ENCODE measurements around the gene DGKD.
"Not testable (repeated sequence)": the region's sequence is repeated elsewhere in the genome, so short reads cannot be mapped to it uniquely, and the experiment has no call there.

The DGKD gene

DNA sequence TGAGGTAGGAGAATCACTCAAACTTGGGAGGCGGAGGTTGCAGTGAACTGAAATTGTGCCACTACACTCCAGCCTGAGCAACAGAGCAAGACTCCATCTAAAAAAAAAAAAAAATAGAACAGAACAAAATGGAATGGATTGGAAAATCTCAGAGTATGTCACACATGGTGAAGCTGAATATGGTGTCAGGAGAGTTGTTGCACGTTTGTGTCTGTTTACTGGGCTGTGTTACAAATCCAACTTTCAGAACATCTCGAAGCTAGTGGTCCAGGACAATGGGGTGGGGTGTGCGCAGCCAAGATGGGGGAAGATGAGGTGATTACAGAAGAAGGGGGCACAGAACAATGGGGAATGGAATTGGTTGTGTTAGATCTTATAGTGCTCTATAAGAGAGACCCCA, 29.0 kb upstream of the DGKD start:
- Histone ChIP-seq H3K36me3 (ENCODE audit: control insufficient read depth in 2 of 2, insufficient read depth in 2 of 2, low read length in 2 of 2) (no peaks in the 10 kb centered on the region), H3K4me1 (ENCODE audit: control insufficient read depth, insufficient read depth, low read length) (no peaks in the 10 kb centered on the region), H3K27me3 (ENCODE audit: control insufficient read depth in 1 of 2, insufficient read depth in 2 of 2, low read length in 2 of 2) (peaks cover 0 to 2% of the 10 kb centered on the region in 2 donors), H3K27ac (ENCODE audit: low read length) (no peak overlapping the region), H3K9me3 (ENCODE audit: control insufficient read depth in 2 of 2, low read length in 2 of 2) (no peaks in the 10 kb centered on the region), H3K4me3 (ENCODE audit: low read length in 2 of 2) (no peak overlapping the region), H3K9ac (ENCODE audit: low read length in 2 of 2) (no peak overlapping the region)

DNA sequence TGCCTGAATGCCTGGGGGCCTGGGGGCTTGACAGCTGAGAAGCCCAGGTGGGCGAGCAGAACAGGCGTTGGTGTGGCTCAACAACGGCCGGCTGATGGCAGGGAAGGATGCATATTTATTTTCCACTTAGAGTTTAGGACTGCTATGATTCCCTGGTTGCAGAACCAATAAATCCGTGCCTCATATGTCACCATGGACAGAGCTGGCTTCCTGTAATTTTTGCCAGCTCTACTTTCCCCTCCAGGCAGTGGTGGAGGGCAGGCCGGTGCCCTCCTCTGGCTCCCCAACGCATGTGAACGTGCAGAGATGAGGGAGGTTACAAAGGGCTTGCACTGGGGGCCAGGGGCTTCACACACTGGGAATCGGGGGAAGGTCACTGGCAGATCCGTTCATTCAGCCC, 28.5 kb upstream of the DGKD start:
- no peaks in the 10 kb centered on the region for H3K9me3 ChIP-seq (ENCODE audit: control insufficient read depth in 2 of 2, low read length in 2 of 2)
- no peaks in the 10 kb centered on the region for H3K4me1 ChIP-seq (ENCODE audit: control insufficient read depth, insufficient read depth, low read length)
- H3K36me3 ChIP-seq (ENCODE audit: control insufficient read depth in 2 of 2, insufficient read depth in 2 of 2, low read length in 2 of 2): no peaks in the 10 kb centered on the region
- no peak overlapping the region for H3K9ac ChIP-seq (ENCODE audit: low read length in 2 of 2)
- no peak overlapping the region for H3K27ac ChIP-seq (ENCODE audit: low read length)
- H3K27me3 ChIP-seq (ENCODE audit: control insufficient read depth in 1 of 2, insufficient read depth in 2 of 2, low read length in 2 of 2): peaks cover 0 to 2% of the 10 kb centered on the region in 2 donors
- no peak overlapping the region for H3K4me3 ChIP-seq (ENCODE audit: low read length in 2 of 2)

DNA sequence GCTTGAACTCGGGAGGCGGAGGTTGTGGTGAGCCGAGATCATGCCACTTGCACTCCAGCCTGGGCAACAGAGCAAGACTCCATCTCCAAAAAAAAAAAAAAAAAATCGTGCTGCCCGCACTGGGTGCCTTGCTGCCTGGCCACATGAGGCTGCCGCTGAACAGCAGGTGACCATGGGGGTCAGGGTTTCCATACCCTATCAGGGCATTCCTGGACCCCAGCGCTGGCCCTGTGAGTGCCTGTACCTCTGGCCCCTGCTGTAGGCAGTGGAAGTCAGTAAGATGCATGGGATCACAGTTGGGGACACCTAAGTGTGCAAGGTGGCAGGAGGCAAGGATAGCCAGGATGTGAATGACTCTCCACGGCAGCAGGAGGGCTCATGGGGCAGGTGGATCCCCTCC, 27.8 kb upstream of the DGKD start:
- Histone ChIP-seq H3K27me3 (ENCODE audit: control insufficient read depth in 1 of 2, insufficient read depth in 2 of 2, low read length in 2 of 2) (peaks cover 0 to 2% of the 10 kb centered on the region in 2 donors), H3K4me3 (ENCODE audit: low read length in 2 of 2) (no peak overlapping the region), H3K4me1 (ENCODE audit: control insufficient read depth, insufficient read depth, low read length) (no peaks in the 10 kb centered on the region), H3K36me3 (ENCODE audit: control insufficient read depth in 2 of 2, insufficient read depth in 2 of 2, low read length in 2 of 2) (no peaks in the 10 kb centered on the region), H3K27ac (ENCODE audit: low read length) (no peak overlapping the region), H3K9me3 (ENCODE audit: control insufficient read depth in 2 of 2, low read length in 2 of 2) (no peaks in the 10 kb centered on the region), H3K9ac (ENCODE audit: low read length in 2 of 2) (no peak overlapping the region)

DNA sequence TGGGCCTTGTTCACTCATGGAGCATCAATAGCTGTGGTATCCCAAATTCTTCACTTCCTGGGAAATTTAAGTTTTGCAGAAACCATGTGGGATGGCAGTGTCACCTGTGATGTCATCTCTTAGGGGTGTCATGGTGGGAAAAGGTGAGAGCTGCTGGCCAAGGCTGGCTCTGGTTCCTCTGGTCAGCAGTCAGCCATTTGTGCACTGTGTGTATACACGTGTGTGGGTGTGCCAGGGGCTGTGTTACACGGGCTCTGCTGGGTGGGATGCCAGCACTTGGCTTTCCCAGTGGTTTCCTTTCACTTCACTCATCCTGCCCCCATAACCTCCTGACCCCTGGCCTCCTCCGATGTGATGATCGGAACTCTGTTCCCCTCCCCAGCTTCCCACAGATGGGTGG, 25.4 kb upstream of the DGKD start:
- no peaks in the 10 kb centered on the region for H3K9me3 ChIP-seq (ENCODE audit: control insufficient read depth in 2 of 2, low read length in 2 of 2)
- H3K4me1 ChIP-seq (ENCODE audit: control insufficient read depth, insufficient read depth, low read length): no peaks in the 10 kb centered on the region
- H3K4me3 ChIP-seq (ENCODE audit: low read length in 2 of 2): no peak overlapping the region
- H3K27me3 ChIP-seq (ENCODE audit: control insufficient read depth in 1 of 2, insufficient read depth in 2 of 2, low read length in 2 of 2): peaks cover 0 to under 1% of the 10 kb centered on the region in 2 donors
- H3K9ac ChIP-seq (ENCODE audit: low read length in 2 of 2): no peak overlapping the region
- no peak overlapping the region for H3K27ac ChIP-seq (ENCODE audit: low read length)
- H3K36me3 ChIP-seq (ENCODE audit: control insufficient read depth in 2 of 2, insufficient read depth in 2 of 2, low read length in 2 of 2): no peaks in the 10 kb centered on the region

DNA sequence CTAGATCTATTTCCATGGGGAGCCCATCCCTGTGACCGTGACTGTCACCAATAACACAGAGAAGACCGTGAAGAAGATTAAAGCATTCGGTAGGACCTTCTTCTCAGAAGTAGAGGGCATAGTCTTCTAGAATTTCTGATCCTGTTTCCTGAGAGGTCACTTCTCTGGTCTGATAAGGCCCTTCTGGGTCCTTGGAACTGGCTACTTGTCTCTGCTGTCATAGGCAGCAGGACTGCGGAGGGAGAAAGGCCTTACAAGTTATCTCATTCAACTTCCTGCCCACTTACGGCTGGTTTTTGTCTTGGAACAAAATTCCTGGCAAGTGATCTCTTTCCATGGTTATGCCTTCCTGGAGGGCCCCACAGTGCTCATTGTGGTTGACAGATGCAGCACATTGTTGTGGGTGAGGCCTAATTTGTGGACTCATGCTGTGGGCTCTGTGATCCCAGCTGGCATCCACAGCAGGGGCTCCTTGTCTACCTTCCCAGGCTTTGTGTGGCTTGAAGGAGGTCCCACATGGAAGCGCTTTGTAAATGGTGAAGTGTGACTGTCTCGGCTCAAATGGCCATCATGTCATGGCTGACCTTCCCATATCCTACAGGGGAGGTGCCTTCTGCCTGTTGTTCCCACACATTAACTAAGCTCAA, 24.7 kb upstream of the DGKD start:
- no peak overlapping the region for H3K27ac ChIP-seq (ENCODE audit: low read length)
- no peak overlapping the region for H3K4me3 ChIP-seq (ENCODE audit: low read length in 2 of 2)
- no peaks in the 10 kb centered on the region for H3K36me3 ChIP-seq (ENCODE audit: control insufficient read depth in 2 of 2, insufficient read depth in 2 of 2, low read length in 2 of 2)
- H3K27me3 ChIP-seq (ENCODE audit: control insufficient read depth in 1 of 2, insufficient read depth in 2 of 2, low read length in 2 of 2): no peaks in the 10 kb centered on the region
- H3K9me3 ChIP-seq (ENCODE audit: control insufficient read depth in 2 of 2, low read length in 2 of 2): no peaks in the 10 kb centered on the region
- H3K9ac ChIP-seq (ENCODE audit: low read length in 2 of 2): no peak overlapping the region
- H3K4me1 ChIP-seq (ENCODE audit: control insufficient read depth, insufficient read depth, low read length): no peaks in the 10 kb centered on the region

DNA sequence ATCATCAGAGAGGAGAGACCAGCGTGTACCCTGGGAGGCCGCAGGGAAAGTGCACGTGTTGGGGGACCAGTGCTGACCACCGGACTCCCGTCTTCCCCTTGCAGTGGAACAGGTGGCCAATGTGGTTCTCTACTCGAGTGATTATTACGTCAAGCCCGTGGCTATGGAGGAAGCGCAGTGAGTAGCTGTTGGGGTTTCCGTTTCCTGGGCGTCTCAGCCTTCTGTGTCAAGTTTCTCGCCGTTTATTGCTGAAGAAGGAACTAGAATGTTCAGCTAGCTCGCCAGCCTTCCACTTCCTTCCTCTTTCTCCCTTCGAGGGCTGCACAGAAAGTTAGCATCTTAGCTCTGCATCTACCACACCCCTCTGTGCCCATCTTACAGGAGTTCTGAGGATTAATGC, 22.8 kb upstream of the DGKD start:
- Histone ChIP-seq H3K9ac (ENCODE audit: low read length in 2 of 2) (no peak overlapping the region), H3K4me1 (ENCODE audit: control insufficient read depth, insufficient read depth, low read length) (no peaks in the 10 kb centered on the region), H3K36me3 (ENCODE audit: control insufficient read depth in 2 of 2, insufficient read depth in 2 of 2, low read length in 2 of 2) (no peaks in the 10 kb centered on the region), H3K27ac (ENCODE audit: low read length) (no peak overlapping the region), H3K9me3 (ENCODE audit: control insufficient read depth in 2 of 2, low read length in 2 of 2) (no peaks in the 10 kb centered on the region), H3K27me3 (ENCODE audit: control insufficient read depth in 1 of 2, insufficient read depth in 2 of 2, low read length in 2 of 2) (no peaks in the 10 kb centered on the region), H3K4me3 (ENCODE audit: low read length in 2 of 2) (no peak overlapping the region)

DNA sequence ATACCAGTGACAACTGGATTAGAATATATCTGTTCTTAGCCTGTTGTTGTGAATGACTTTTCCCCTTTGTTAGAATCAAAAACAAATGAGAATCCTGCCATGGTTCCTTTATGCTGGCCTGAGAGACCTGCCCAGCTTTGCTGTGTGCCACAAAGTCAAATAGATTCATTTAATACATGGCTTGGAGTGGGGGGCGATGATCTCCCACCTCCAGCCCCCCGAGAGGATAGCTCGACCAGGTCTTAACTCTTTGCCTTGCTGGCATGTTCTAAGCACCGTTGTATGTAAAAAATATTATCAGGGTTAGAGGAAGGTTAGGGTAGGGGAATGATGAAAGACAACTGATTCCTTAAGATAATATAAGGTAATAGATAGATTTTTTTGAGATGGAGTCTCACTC, 22.2 kb upstream of the DGKD start:
- H3K9ac ChIP-seq (ENCODE audit: low read length in 2 of 2): no peak overlapping the region
- H3K4me3 ChIP-seq (ENCODE audit: low read length in 2 of 2): no peak overlapping the region
- H3K27me3 ChIP-seq (ENCODE audit: control insufficient read depth in 1 of 2, insufficient read depth in 2 of 2, low read length in 2 of 2): no peaks in the 10 kb centered on the region
- no peaks in the 10 kb centered on the region for H3K4me1 ChIP-seq (ENCODE audit: control insufficient read depth, insufficient read depth, low read length)
- H3K36me3 ChIP-seq (ENCODE audit: control insufficient read depth in 2 of 2, insufficient read depth in 2 of 2, low read length in 2 of 2): no peaks in the 10 kb centered on the region
- H3K27ac ChIP-seq (ENCODE audit: low read length): no peak overlapping the region
- no peaks in the 10 kb centered on the region for H3K9me3 ChIP-seq (ENCODE audit: control insufficient read depth in 2 of 2, low read length in 2 of 2)

DNA sequence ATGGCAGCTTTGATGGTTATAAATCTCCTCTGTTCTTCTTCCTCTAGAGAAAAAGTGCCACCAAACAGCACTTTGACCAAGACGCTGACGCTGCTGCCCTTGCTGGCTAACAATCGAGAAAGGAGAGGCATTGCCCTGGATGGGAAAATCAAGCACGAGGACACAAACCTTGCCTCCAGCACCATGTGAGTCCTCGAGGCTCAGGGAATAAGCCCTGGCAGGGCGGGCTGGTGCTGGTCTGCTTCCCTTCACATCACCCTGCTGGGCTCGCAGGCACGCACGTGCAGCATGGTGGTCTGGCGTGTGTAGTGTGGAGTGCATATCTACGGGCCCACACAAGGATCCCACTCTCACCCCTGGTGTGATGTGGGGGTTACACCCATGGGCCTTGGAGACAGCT, 19.4 kb upstream of the DGKD start:
- Histone ChIP-seq H3K9me3 (ENCODE audit: control insufficient read depth in 2 of 2, low read length in 2 of 2) (no peaks in the 10 kb centered on the region), H3K4me3 (ENCODE audit: low read length in 2 of 2) (no peak overlapping the region), H3K27ac (ENCODE audit: low read length) (no peak overlapping the region), H3K4me1 (ENCODE audit: control insufficient read depth, insufficient read depth, low read length) (no peaks in the 10 kb centered on the region), H3K27me3 (ENCODE audit: control insufficient read depth in 1 of 2, insufficient read depth in 2 of 2, low read length in 2 of 2) (no peaks in the 10 kb centered on the region), H3K36me3 (ENCODE audit: control insufficient read depth in 2 of 2, insufficient read depth in 2 of 2, low read length in 2 of 2) (no peaks in the 10 kb centered on the region), H3K9ac (ENCODE audit: low read length in 2 of 2) (no peak overlapping the region)

DNA sequence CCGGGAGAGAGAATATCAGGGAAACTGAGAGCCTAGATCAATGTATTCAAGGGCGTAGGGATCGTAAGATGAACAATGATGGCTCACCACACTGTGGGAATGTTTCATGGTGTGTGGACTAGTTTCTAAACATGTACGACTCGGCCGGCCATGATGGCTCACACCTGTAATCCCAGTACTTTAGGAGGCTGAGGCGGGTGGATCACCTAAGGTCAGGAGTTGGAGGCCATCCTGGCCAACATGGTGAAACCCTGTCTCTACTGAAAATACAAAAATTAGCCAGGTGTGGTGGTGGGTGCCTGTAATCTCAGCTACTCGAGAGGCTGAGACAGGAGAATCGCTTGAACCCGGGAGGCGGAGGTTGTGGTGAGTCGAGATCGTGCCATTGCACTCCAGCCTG, 18.2 kb upstream of the DGKD start:
- not testable (repeated sequence) for H3K36me3 ChIP-seq (ENCODE audit: control insufficient read depth in 2 of 2, insufficient read depth in 2 of 2, low read length in 2 of 2); H3K27me3 ChIP-seq (ENCODE audit: control insufficient read depth in 1 of 2, insufficient read depth in 2 of 2, low read length in 2 of 2); H3K9me3 ChIP-seq (ENCODE audit: control insufficient read depth in 2 of 2, low read length in 2 of 2); H3K27ac ChIP-seq (ENCODE audit: low read length); H3K4me1 ChIP-seq (ENCODE audit: control insufficient read depth, insufficient read depth, low read length); H3K9ac ChIP-seq (ENCODE audit: low read length in 2 of 2); H3K4me3 ChIP-seq (ENCODE audit: low read length in 2 of 2)

DNA sequence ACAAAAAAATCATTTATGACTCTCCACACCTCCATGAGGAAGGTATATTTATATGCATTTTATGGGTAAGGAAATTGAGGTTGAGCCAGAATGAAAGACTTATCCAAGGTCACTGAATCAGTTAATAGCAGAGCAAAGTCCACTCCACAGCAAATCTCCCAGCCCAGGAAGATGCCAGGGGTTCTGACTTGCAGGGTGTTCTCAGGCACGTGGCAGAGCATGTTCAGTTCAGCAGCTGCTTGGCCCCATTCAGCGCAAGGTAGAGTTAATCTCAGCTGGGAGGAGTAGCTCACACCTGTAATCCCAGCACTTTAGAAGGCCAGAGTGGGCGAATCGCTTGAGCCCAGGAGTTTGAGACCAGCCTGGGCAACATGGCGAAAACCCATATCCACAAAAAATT, 17.8 kb upstream of the DGKD start:
- no peak overlapping the region for H3K27ac ChIP-seq (ENCODE audit: low read length)
- no peak overlapping the region for H3K9ac ChIP-seq (ENCODE audit: low read length in 2 of 2)
- no peak overlapping the region for H3K4me3 ChIP-seq (ENCODE audit: low read length in 2 of 2)
- H3K9me3 ChIP-seq (ENCODE audit: control insufficient read depth in 2 of 2, low read length in 2 of 2): no peaks in the 10 kb centered on the region
- H3K36me3 ChIP-seq (ENCODE audit: control insufficient read depth in 2 of 2, insufficient read depth in 2 of 2, low read length in 2 of 2): no peaks in the 10 kb centered on the region
- H3K4me1 ChIP-seq (ENCODE audit: control insufficient read depth, insufficient read depth, low read length): no peaks in the 10 kb centered on the region
- no peaks in the 10 kb centered on the region for H3K27me3 ChIP-seq (ENCODE audit: control insufficient read depth in 1 of 2, insufficient read depth in 2 of 2, low read length in 2 of 2)

DNA sequence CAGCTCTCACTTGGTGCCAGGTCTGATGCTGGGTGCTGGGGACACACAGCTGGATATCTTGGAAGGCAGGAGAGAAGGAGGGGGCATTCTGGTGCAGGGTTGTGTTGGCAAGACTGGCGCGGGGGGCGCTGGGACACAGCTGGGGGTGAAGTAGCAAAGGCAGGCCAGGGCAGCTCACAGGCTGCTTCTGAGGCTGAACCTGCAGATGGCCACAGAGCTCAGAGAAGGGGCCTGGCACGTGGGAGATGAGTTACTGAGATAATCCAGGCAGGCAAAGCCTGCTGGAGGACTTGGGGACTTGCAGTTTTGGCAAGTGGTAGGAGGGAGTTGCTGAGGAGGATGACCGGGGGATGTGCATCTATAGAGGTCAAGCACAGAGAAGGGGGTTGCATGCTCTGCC, 16.2 kb upstream of the DGKD start:
- Histone ChIP-seq H3K9me3 (ENCODE audit: control insufficient read depth in 2 of 2, low read length in 2 of 2) (no peaks in the 10 kb centered on the region), H3K9ac (ENCODE audit: low read length in 2 of 2) (no peak overlapping the region), H3K27ac (ENCODE audit: low read length) (no peak overlapping the region), H3K36me3 (ENCODE audit: control insufficient read depth in 2 of 2, insufficient read depth in 2 of 2, low read length in 2 of 2) (no peaks in the 10 kb centered on the region), H3K4me1 (ENCODE audit: control insufficient read depth, insufficient read depth, low read length) (no peaks in the 10 kb centered on the region), H3K27me3 (ENCODE audit: control insufficient read depth in 1 of 2, insufficient read depth in 2 of 2, low read length in 2 of 2) (no peaks in the 10 kb centered on the region), H3K4me3 (ENCODE audit: low read length in 2 of 2) (no peak overlapping the region)
